ENCODE data around the gene LRRN3.

The LRRN3 gene

GRCh38 chr7:111172564-111173257 is 81.8 kb downstream of the LRRN3 start:
- no peak for DNase-seq (ENCODE audit: low read depth in 2 of 2)

DNA sequence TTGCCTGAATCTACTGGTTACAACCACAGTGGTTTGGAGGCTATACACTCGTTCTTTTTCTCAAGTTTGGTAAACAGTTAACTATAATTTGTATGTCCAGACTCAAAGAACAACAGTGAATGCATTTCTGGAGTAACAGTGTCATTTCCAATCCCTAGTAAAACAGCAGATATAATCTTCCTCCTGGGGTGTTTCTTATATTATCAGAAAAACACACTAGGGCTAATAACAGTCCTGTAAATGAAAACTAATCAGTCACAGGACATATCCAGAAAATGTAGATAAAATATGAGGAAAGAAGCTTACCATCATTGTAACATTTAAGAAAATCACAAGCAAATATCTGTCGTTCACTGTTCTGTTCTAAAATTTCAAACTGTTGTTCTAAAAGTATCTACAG is 82.6 kb downstream of the LRRN3 start:
- DNase-seq (ENCODE audit: low read depth in 2 of 2): no peak

- DNase-seq (ENCODE audit: low read depth in 2 of 2): no peak
These were observed 83.1 kb downstream of the LRRN3 start for GRCh38 chr7:111173990-111174389.

GRCh38 chr7:111174510-111174909 is 83.6 kb downstream of the LRRN3 start:
- no peak for DNase-seq (ENCODE audit: low read depth in 2 of 2)
